HCT116 (cell line): ENCODE results near the gene CEP290. TPM values are rescaled to one million over a fixed set of nuclear protein-coding genes. Genes with fewer than 3 reads are reported as not detected.

ENCODE experiments used
- ATAC-seq: fragments of 200-7000 bp; cut with Tn5 transposase; 2 replicates; pipeline ENCODE4 v1.9.1; 2020; ENCODE audit warnings: mild to moderate bottlenecking, moderate library complexity
- BruUV-seq: library from RNA; stranded (reverse); fragments of 400-500 nt; replicated peaks from 2 replicates; lab custom pipeline; 2021; lab: Mats Ljungman, UMichigan
- CTCF ChIA-PET: fragments of 300-600 bp; sonication (Branson Sonifier 250); formaldehyde crosslinking; loops from one replicate; lab custom pipeline; 2021; ENCODE audit warnings: antibody characterized with exemption; lab: Charles Lee
- POLR2A ChIA-PET: fragments of 300-600, 350-600 bp; sonication (Branson Sonifier 250); formaldehyde crosslinking; loops from one replicate; lab custom pipeline; 2021; ENCODE audit warnings: antibody characterized with exemption; lab: Charles Lee
- RAD21 ChIA-PET, 2 experiments: fragments of 300-600 bp; sonication (Branson Sonifier 250); formaldehyde crosslinking; loops; one replicate each; lab custom pipeline; 2023; ENCODE audit warnings: low total read pairs in 2 of 2; ENCODE audit not compliant: uncharacterized antibody in 2 of 2, unreplicated experiment in 2 of 2, low non-redundant PET in 1 of 2; lab: Charles Lee
- DNase-seq: peaks from one replicate; pipeline ENCODE4 v3.0.0-alpha.2; 2010; ENCODE audit warnings: low read depth, low spot score
- H2AFZ ChIP-seq: fragments of 200-600 bp; shearing (Covaris generic), sonication (generic); 2 replicates; pipeline ENCODE4 v1.6.1; 2017; ENCODE audit warnings: low read depth, mixed run types, mixed read lengths, antibody characterized with exemption, low read length; ENCODE audit not compliant: poor library complexity, severe bottlenecking
- H3K27ac ChIP-seq: 2 replicates; pipeline ENCODE4 v1.5.1; 2012; ENCODE audit warnings: low read depth, low read length
- H3K27me3 ChIP-seq: fragments of 200-600 bp; sonication (generic); 2 replicates; pipeline ENCODE4 v1.6.1; 2016; ENCODE audit warnings: mixed run types, low read length, mixed read lengths; ENCODE audit not compliant: insufficient read depth
- H3K36me3 ChIP-seq, 2 experiments: fragments of 200-500 bp in 1 of 2; fragments of 200-600 bp in 1 of 2; sonication (Bioruptor generic) in 1 of 2; sonication (generic) in 1 of 2; 2 replicates each; pipeline versions ENCODE4 v1.5.1 to v1.6.1; 2014 to 2016; ENCODE audit warnings: low read length in 2 of 2, inconsistent platforms in 1 of 2, mixed read lengths in 1 of 2, mixed run types in 1 of 2; ENCODE audit not compliant: insufficient read depth in 2 of 2, control insufficient read depth in 1 of 2
- H3K4me1 ChIP-seq, 2 experiments: fragments of 200-600 bp in 1 of 2; sonication (generic) in 1 of 2; 2 replicates each; pipeline versions ENCODE4 v1.5.1 to v1.6.1; 2012 to 2017; ENCODE audit warnings: low read length in 2 of 2, inconsistent platforms in 1 of 2, mild to moderate bottlenecking in 1 of 2, mixed read lengths in 1 of 2, mixed run types in 1 of 2, moderate library complexity in 1 of 2; ENCODE audit not compliant: insufficient read depth in 2 of 2, control insufficient read depth in 1 of 2
- H3K4me2 ChIP-seq: fragments of 200-600 bp; sonication (generic); 2 replicates; pipeline ENCODE4 v1.6.1; 2017; ENCODE audit warnings: mixed run types, low read length, mixed read lengths
- H3K4me3 ChIP-seq, 2 experiments: fragments of 200-600 bp in 1 of 2; sonication (generic) in 1 of 2; replicated peaks in 1 of 2; 2 replicates each; pipeline ENCODE4 v1.5.1; 2011 to 2016; ENCODE audit warnings: low read length in 2 of 2, control low read depth in 1 of 2, low read depth in 1 of 2, mild to moderate bottlenecking in 1 of 2, mixed read lengths in 1 of 2, mixed run types in 1 of 2
- H3K79me2 ChIP-seq: fragments of 200-600 bp; sonication (generic); 2 replicates; pipeline ENCODE4 v1.6.1; 2017; ENCODE audit warnings: mild to moderate bottlenecking, mixed run types, low read length, moderate library complexity, mixed read lengths; ENCODE audit not compliant: insufficient read depth
- H3K9ac ChIP-seq: fragments of 200-600 bp; sonication (generic); 2 replicates; pipeline ENCODE4 v1.6.1; 2016; ENCODE audit warnings: low read length, mixed read lengths
- H3K9me2 ChIP-seq: fragments of 200-600 bp; sonication (generic), shearing (Covaris generic); 2 replicates; pipeline ENCODE4 v1.6.1; 2017; ENCODE audit warnings: mixed run types, mild to moderate bottlenecking, moderate library complexity; ENCODE audit not compliant: insufficient read depth
- H3K9me3 ChIP-seq, 2 experiments: fragments of 200-500 bp in 1 of 2; fragments of 200-600 bp in 1 of 2; sonication (Bioruptor generic) in 1 of 2; sonication (generic) in 1 of 2; 2 replicates each; pipeline ENCODE4 v1.6.1; 2014 to 2017; ENCODE audit warnings: low read length in 2 of 2, mixed read lengths in 2 of 2, inconsistent platforms in 1 of 2, low read depth in 1 of 2, mild to moderate bottlenecking in 1 of 2, mixed run types in 1 of 2, moderate library complexity in 1 of 2; ENCODE audit not compliant: control insufficient read depth in 1 of 2, insufficient read depth in 1 of 2
- H4K20me1 ChIP-seq: fragments of 200-600 bp; sonication (generic), shearing (Covaris generic); 2 replicates; pipeline ENCODE4 v1.6.1; 2017; ENCODE audit warnings: mixed run types, mild to moderate bottlenecking, moderate library complexity; ENCODE audit not compliant: insufficient read depth
- CBX3 ChIP-seq: IDR thresholded peaks from 2 replicates; pipeline ENCODE4 v1.6.1; 2012; ENCODE audit warnings: low read depth
- CEBPB ChIP-seq: IDR thresholded peaks from 2 replicates; pipeline ENCODE4 v1.6.1; 2012; ENCODE audit warnings: low read depth
- ELF1 ChIP-seq: IDR thresholded peaks from 2 replicates; pipeline ENCODE4 v1.6.1; 2012; ENCODE audit warnings: low read depth, borderline replicate concordance
- EZH2 ChIP-seq: fragments of 200-600 bp; sonication (generic); IDR thresholded peaks from 2 replicates; pipeline ENCODE4 v1.6.1; 2017; ENCODE audit warnings: antibody characterized with exemption, mixed run types
- EZH2phosphoT487 ChIP-seq: fragments of 200-600 bp; IDR thresholded peaks from 2 replicates; pipeline ENCODE4 v1.6.1; 2018; ENCODE audit warnings: antibody characterized with exemption, borderline replicate concordance
- FOSL1 ChIP-seq: IDR thresholded peaks from 2 replicates; pipeline ENCODE4 v1.6.1; 2012; ENCODE audit warnings: low read depth
- JUND ChIP-seq: IDR thresholded peaks from 2 replicates; pipeline ENCODE4 v1.6.1; 2012
- POLR2A ChIP-seq: IDR thresholded peaks from 2 replicates; pipeline ENCODE4 v1.7.0; 2011; ENCODE audit warnings: borderline replicate concordance; ENCODE audit not compliant: insufficient read depth, insufficient read length; ENCODE audit errors: extremely low read depth
- POLR2AphosphoS5 ChIP-seq: IDR thresholded peaks from 2 replicates; pipeline ENCODE4 v1.6.1; 2011; ENCODE audit warnings: mild to moderate bottlenecking, low read depth, low read length, moderate library complexity
- SIN3A ChIP-seq: IDR thresholded peaks from 2 replicates; pipeline ENCODE4 v1.6.1; 2012; ENCODE audit warnings: low read depth
- SRF ChIP-seq: IDR thresholded peaks from 2 replicates; pipeline ENCODE4 v1.6.1; 2012; ENCODE audit warnings: low read depth
- TCF7L2 ChIP-seq: IDR thresholded peaks from 2 replicates; pipeline ENCODE4 v1.7.0; 2011; ENCODE audit warnings: borderline replicate concordance, inconsistent platforms; ENCODE audit not compliant: insufficient read depth, insufficient read length; ENCODE audit errors: extremely low read depth
- YY1 ChIP-seq: IDR thresholded peaks from 2 replicates; pipeline ENCODE4 v1.6.1; 2011; ENCODE audit warnings: low read length, low read depth, moderate library complexity, mild to moderate bottlenecking; ENCODE audit not compliant: insufficient replicate concordance; ENCODE audit errors: extremely low read depth
- ZFX ChIP-seq: fragments of 450-650 bp; IDR thresholded peaks from 2 replicates; pipeline ENCODE4 v1.6.1; 2017
- intact Hi-C: fragments of 100-400 bp; cut with micrococcal nuclease; formaldehyde crosslinking; loops from 2 replicates; pipeline ENCODE4 v1.10.0; 2022
- total RNA-seq: library from RNA; stranded (reverse); gene quantifications from one replicate; pipeline ENCODE4 v1.2.1, GENCODE V29; 2021; ENCODE audit not compliant: unreplicated experiment
- TF ChIP-seq, protein P1 (sequence below): IDR thresholded peaks from 2 replicates; pipeline ENCODE4 v1.6.1; 2011; ENCODE audit warnings: mild to moderate bottlenecking, low read length, moderate library complexity; ENCODE audit not compliant: insufficient replicate concordance; ENCODE audit errors: extremely low read depth
- TF ChIP-seq, protein P2 (sequence below): IDR thresholded peaks from 2 replicates; pipeline ENCODE4 v1.6.1; 2012

CEP290 gene
- total RNA-seq, 1 experiment from 2014 or later = 13.6 TPM

DNA sequence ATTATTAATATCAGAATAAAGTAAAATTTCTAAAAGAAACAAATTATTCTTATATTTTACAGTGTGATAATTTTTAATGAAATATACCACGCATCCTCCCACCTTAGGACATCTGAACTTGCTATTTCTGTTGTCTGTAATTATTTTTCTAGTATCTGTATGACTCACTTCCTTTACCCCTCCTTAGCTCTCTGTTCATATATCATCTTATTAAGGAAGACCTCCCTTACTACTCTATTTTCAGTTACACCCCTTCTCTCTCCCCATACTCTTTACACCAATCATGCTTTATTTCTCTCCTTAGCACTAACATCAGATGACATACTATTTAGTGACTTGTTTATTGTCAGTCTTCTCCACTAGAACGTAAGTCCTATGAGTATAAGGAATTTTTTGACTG is 78.5 kb downstream of the CEP290 start:
- no TSS peak for BruUV-seq
- H4K20me1 ChIP-seq = no peaks in the 10 kb centered on the region
- no peak overlapping the region for H3K9ac ChIP-seq
- ChIA-PET POLR2A (no interaction called here), RAD21 (no interaction called here), CTCF (no interaction called here)
- no peak for DNase-seq
- peaks cover 0 to 9% of the 10 kb centered on the region in 2 experiments; a peak in 2 of 4 replicates for H3K4me1 ChIP-seq
- no peaks in the 10 kb centered on the region for H3K79me2 ChIP-seq
- no peak for ATAC-seq
- intact Hi-C loops = no loop called here
- H3K4me2 ChIP-seq = peak overlapping the region; percentile 26; the same call in 1 of the 2 replicates
- H3K27ac ChIP-seq = no peak overlapping the region
- no peak overlapping the region for H3K4me3 ChIP-seq
- H3K36me3 ChIP-seq = peaks cover 0 to 2% of the 10 kb centered on the region in 2 experiments; a peak in 1 of 4 replicates
- no peaks in the 10 kb centered on the region for H3K27me3 ChIP-seq
- no peak overlapping the region for H2AFZ ChIP-seq
- H3K9me2 ChIP-seq = no peaks in the 10 kb centered on the region
- H3K9me3 ChIP-seq = no peaks in the 10 kb centered on the region
- TF ChIP-seq JUND (0 out of 2 replicates have a peak, but pooled peaks have one; percentile 16), ELF1 (no peak)

- no peak for ATAC-seq
- Histone ChIP-seq H3K4me1 (peaks cover 0 to 9% of the 10 kb centered on the region in 2 experiments; a peak in 2 of 4 replicates), H4K20me1 (no peaks in the 10 kb centered on the region), H2AFZ (no peak overlapping the region), H3K4me2 (no peak overlapping the region), H3K79me2 (no peaks in the 10 kb centered on the region), H3K4me3 (no peak overlapping the region), H3K9me3 (no peaks in the 10 kb centered on the region), H3K36me3 (no peaks in the 10 kb centered on the region), H3K27me3 (no peaks in the 10 kb centered on the region), H3K9me2 (no peaks in the 10 kb centered on the region), H3K9ac (no peak overlapping the region), H3K27ac (no peak overlapping the region)
- POLR2A ChIA-PET = no interaction called here
- DNase-seq = no peak
- no TSS peak for BruUV-seq
- TF ChIP-seq ELF1 = no peak
- no peak for TF ChIP-seq SIN3A
- TF ChIP-seq YY1 = no peak
- TF ChIP-seq TCF7L2 = no peak
- TF ChIP-seq CBX3 = no peak
- no peak for TF ChIP-seq EZH2phosphoT487
- TF ChIP-seq ZFX = no peak
- TF ChIP-seq POLR2AphosphoS5 = no peak
- TF ChIP-seq, protein P1, sequence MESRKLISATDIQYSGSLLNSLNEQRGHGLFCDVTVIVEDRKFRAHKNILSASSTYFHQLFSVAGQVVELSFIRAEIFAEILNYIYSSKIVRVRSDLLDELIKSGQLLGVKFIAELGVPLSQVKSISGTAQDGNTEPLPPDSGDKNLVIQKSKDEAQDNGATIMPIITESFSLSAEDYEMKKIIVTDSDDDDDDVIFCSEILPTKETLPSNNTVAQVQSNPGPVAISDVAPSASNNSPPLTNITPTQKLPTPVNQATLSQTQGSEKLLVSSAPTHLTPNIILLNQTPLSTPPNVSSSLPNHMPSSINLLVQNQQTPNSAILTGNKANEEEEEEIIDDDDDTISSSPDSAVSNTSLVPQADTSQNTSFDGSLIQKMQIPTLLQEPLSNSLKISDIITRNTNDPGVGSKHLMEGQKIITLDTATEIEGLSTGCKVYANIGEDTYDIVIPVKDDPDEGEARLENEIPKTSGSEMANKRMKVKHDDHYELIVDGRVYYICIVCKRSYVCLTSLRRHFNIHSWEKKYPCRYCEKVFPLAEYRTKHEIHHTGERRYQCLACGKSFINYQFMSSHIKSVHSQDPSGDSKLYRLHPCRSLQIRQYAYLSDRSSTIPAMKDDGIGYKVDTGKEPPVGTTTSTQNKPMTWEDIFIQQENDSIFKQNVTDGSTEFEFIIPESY = no peak
- TF ChIP-seq POLR2A = no peak
- TF ChIP-seq, protein P2, sequence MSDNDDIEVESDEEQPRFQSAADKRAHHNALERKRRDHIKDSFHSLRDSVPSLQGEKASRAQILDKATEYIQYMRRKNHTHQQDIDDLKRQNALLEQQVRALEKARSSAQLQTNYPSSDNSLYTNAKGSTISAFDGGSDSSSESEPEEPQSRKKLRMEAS = no peak
- no peak for TF ChIP-seq FOSL1
- no peak for TF ChIP-seq CEBPB
- TF ChIP-seq SRF = no peak
- no peak for TF ChIP-seq EZH2
- RAD21 ChIA-PET = no interaction called here
- intact Hi-C loops = no loop called here
- CTCF ChIA-PET = no interaction called here
Observed at GRCh38 chr12:88062474-88062873, 79.4 kb downstream of the CEP290 start.
